H9 (cell line): ENCODE data around the gene SNUPN. TPM values are rescaled to one million over a fixed set of nuclear protein-coding genes. Genes with fewer than 3 reads are reported as not detected.

Experiments
- DNase-seq: peaks from one replicate; pipeline ENCODE4 v3.0.0-alpha.2; 2017
- H2AFZ ChIP-seq: one replicate; pipeline ENCODE4 v1.6.1; 2013; ENCODE audit warnings: mild to moderate bottlenecking, low read length, control low read depth, moderate library complexity
- H2AK5ac ChIP-seq: 2 replicates; pipeline ENCODE4 v1.6.1; 2013; ENCODE audit warnings: low read length, control low read depth, mixed read lengths; ENCODE audit not compliant: insufficient read length
- H2BK120ac ChIP-seq: one replicate; pipeline ENCODE4 v1.6.1; 2013; ENCODE audit warnings: low read depth, mild to moderate bottlenecking, low read length, control low read depth, inconsistent platforms; ENCODE audit not compliant: poor library complexity, severe bottlenecking
- H2BK12ac ChIP-seq: 2 replicates; pipeline ENCODE4 v1.6.1; 2013; ENCODE audit warnings: low read length, control low read depth, mixed read lengths, low read depth; ENCODE audit not compliant: insufficient read length
- H2BK15ac ChIP-seq: 2 replicates; pipeline ENCODE4 v1.6.1; 2013; ENCODE audit warnings: low read depth, low read length, control low read depth
- H2BK20ac ChIP-seq: one replicate; pipeline ENCODE4 v1.6.1; 2013; ENCODE audit warnings: low read depth, mild to moderate bottlenecking, low read length, control low read depth, inconsistent platforms; ENCODE audit not compliant: poor library complexity, severe bottlenecking
- H2BK5ac ChIP-seq: 2 replicates; pipeline ENCODE4 v1.6.1; 2013; ENCODE audit warnings: low read length, control low read depth, mixed read lengths; ENCODE audit not compliant: insufficient read length
- H3K14ac ChIP-seq: 2 replicates; pipeline ENCODE4 v1.6.1; 2013; ENCODE audit warnings: low read length, control low read depth; ENCODE audit not compliant: insufficient read depth
- H3K18ac ChIP-seq: 2 replicates; pipeline ENCODE4 v1.6.1; 2013; ENCODE audit warnings: low read depth, mild to moderate bottlenecking, mixed read lengths, low read length, control low read depth; ENCODE audit not compliant: insufficient read length
- H3K23ac ChIP-seq: 2 replicates; pipeline ENCODE4 v1.6.1; 2013; ENCODE audit warnings: low read length, control low read depth, mixed read lengths, low read depth; ENCODE audit not compliant: insufficient read length
- H3K23me2 ChIP-seq: 2 replicates; pipeline ENCODE4 v1.6.1; 2013; ENCODE audit warnings: low read depth, mild to moderate bottlenecking, mixed read lengths, low read length, control low read depth; ENCODE audit not compliant: insufficient read length, poor library complexity, severe bottlenecking
- H3K27ac ChIP-seq: 2 replicates; pipeline ENCODE4 v1.5.1; 2013; ENCODE audit warnings: low read length, control low read depth, mixed read lengths, low read depth; ENCODE audit not compliant: insufficient read length
- H3K27me3 ChIP-seq: 2 replicates; pipeline ENCODE4 v1.6.1; 2013; ENCODE audit warnings: low read length, control low read depth, inconsistent platforms; ENCODE audit not compliant: insufficient read depth
- H3K4ac ChIP-seq: 2 replicates; pipeline ENCODE4 v1.6.1; 2013; ENCODE audit warnings: low read depth, mild to moderate bottlenecking, control low read depth, inconsistent platforms, low read length, moderate library complexity
- H3K4me1 ChIP-seq: 2 replicates; pipeline ENCODE4 v1.6.1; 2013; ENCODE audit warnings: low read length, control low read depth, inconsistent platforms; ENCODE audit not compliant: insufficient read depth
- H3K4me2 ChIP-seq: 2 replicates; pipeline ENCODE4 v1.6.1; 2013; ENCODE audit warnings: low read length, control low read depth, mixed read lengths; ENCODE audit not compliant: insufficient read length, insufficient read depth
- H3K56ac ChIP-seq: 2 replicates; pipeline ENCODE4 v1.6.1; 2013; ENCODE audit warnings: low read depth, mild to moderate bottlenecking, mixed read lengths, low read length, control low read depth; ENCODE audit not compliant: insufficient read length
- H3K79me1 ChIP-seq: 2 replicates; pipeline ENCODE4 v1.6.1; 2013; ENCODE audit warnings: low read depth, mild to moderate bottlenecking, moderate library complexity, low read length, control low read depth, inconsistent platforms; ENCODE audit not compliant: insufficient read depth, poor library complexity, severe bottlenecking
- H3K79me2 ChIP-seq: 2 replicates; pipeline ENCODE4 v1.6.1; 2013; ENCODE audit warnings: low read length, control low read depth, inconsistent platforms; ENCODE audit not compliant: insufficient read depth
- H3K9ac ChIP-seq: 2 replicates; pipeline ENCODE4 v1.6.1; 2013; ENCODE audit warnings: low read length, control low read depth, mixed read lengths; ENCODE audit not compliant: insufficient read length; ENCODE audit errors: extremely low read depth
- H3K9me3 ChIP-seq: one replicate; pipeline ENCODE4 v1.6.1; 2013; ENCODE audit warnings: low read depth, low read length, inconsistent platforms; ENCODE audit not compliant: control insufficient read depth
- H3T11ph ChIP-seq: one replicate; pipeline ENCODE4 v1.6.1; 2013; ENCODE audit warnings: mild to moderate bottlenecking, low read length, control low read depth, inconsistent platforms
- H4K20me1 ChIP-seq: one replicate; pipeline ENCODE4 v1.6.1; 2013; ENCODE audit not compliant: control insufficient read depth, insufficient read length, insufficient read depth
- H4K5ac ChIP-seq: 2 replicates; pipeline ENCODE4 v1.6.1; 2013; ENCODE audit warnings: low read depth, mild to moderate bottlenecking, mixed read lengths, low read length, control low read depth; ENCODE audit not compliant: insufficient read length
- H4K8ac ChIP-seq: replicated peaks from 2 replicates; pipeline ENCODE4 v1.6.1; 2013; ENCODE audit warnings: low read length, control low read depth, mixed read lengths, low read depth; ENCODE audit not compliant: insufficient read length
- H4K91ac ChIP-seq: 2 replicates; pipeline ENCODE4 v1.6.1; 2013; ENCODE audit warnings: low read depth, mild to moderate bottlenecking, moderate library complexity, mixed read lengths, low read length, control low read depth; ENCODE audit not compliant: insufficient read length
- H3K27ac Mint-ChIP-seq, 3 experiments: 2 replicates in 2 of 3; 3 replicates in 1 of 3; pipeline ENCODE4 v1.8.0; 2020 to 2021; ENCODE audit warnings: mixed read lengths in 3 of 3, mild to moderate bottlenecking in 1 of 3, moderate library complexity in 1 of 3
- H3K27me3 Mint-ChIP-seq: 2 replicates; pipeline ENCODE4 v1.8.0; 2021; ENCODE audit warnings: low read depth, mild to moderate bottlenecking, moderate library complexity, mixed read lengths
- H3K36me3 Mint-ChIP-seq, 3 experiments: 2 replicates in 2 of 3; 3 replicates in 1 of 3; pipeline ENCODE4 v1.8.0; 2020 to 2021; ENCODE audit warnings: low read depth in 3 of 3, mixed read lengths in 3 of 3; ENCODE audit not compliant: insufficient read depth in 1 of 3
- H3K4me1 Mint-ChIP-seq, 2 experiments: 2 replicates each; pipeline ENCODE4 v1.8.0; 2020; ENCODE audit warnings: mixed read lengths in 2 of 2
- H3K4me3 Mint-ChIP-seq, 2 experiments: 2 replicates in 1 of 2; 3 replicates in 1 of 2; pipeline ENCODE4 v1.8.0; 2020 to 2021; ENCODE audit warnings: mild to moderate bottlenecking in 2 of 2, mixed read lengths in 2 of 2, moderate library complexity in 1 of 2
- H3K9me3 Mint-ChIP-seq, 2 experiments: 2 replicates in 1 of 2; 3 replicates in 1 of 2; pipeline ENCODE4 v1.8.0; 2020; ENCODE audit warnings: mild to moderate bottlenecking in 2 of 2, mixed read lengths in 2 of 2, moderate library complexity in 1 of 2
- CTCF ChIP-seq: fragments of 200-600 bp; sonication (generic); conservative IDR thresholded peaks from 3 replicates; pipeline ENCODE4 v1.8.0; 2021; ENCODE audit warnings: antibody characterized with exemption, mild to moderate bottlenecking
- WGBS: extraction: QIAGEN DNeasy Blood & Tissue Kit; methylation state at CpG from one replicate; pipeline ENCODE4 v1.1.7; 2013; ENCODE audit warnings: missing lambda C conversion rate, low lambda C conversion rate, mixed read lengths; ENCODE audit not compliant: insufficient read length; ENCODE audit errors: extremely low coverage; 5-methylcytosine and 5-hydroxymethylcytosine counted together
- total RNA-seq: library from RNA; stranded (reverse); gene quantifications from 2 replicates; pipeline ENCODE4 v1.2.1, GENCODE V29; 2021

The SNUPN gene
- total RNA-seq, 1 experiment from 2014 or later = 32.7 TPM

GRCh38 chr15:75599401-75599800 is 26.1 kb downstream of the SNUPN start:
- H3K14ac ChIP-seq = no peak overlapping the region
- H3K4me3 Mint-ChIP-seq = no peak overlapping the region
- H3K9me3 ChIP-seq = no peaks in the 10 kb centered on the region
- H3T11ph ChIP-seq = no peak overlapping the region
- no peak overlapping the region for H2AFZ ChIP-seq
- DNase-seq = no peak
- H3K79me1 ChIP-seq = no peaks in the 10 kb centered on the region
- no peak overlapping the region for H4K8ac ChIP-seq
- no peaks in the 10 kb centered on the region for H3K4me1 ChIP-seq
- H3K79me2 ChIP-seq = no peaks in the 10 kb centered on the region
- no peak overlapping the region for H2BK20ac ChIP-seq
- H3K4me1 Mint-ChIP-seq = no peaks in the 10 kb centered on the region
- H3K27ac Mint-ChIP-seq = no peak overlapping the region
- H2BK120ac ChIP-seq = no peak overlapping the region
- H3K4ac ChIP-seq = no peak overlapping the region
- no peak overlapping the region for H3K9ac ChIP-seq
- no peak overlapping the region for H3K4me2 ChIP-seq
- no peak overlapping the region for H2AK5ac ChIP-seq
- H4K5ac ChIP-seq = no peak overlapping the region
- no peak overlapping the region for H3K27ac ChIP-seq
- peaks cover 12 to 59% (median 41%) of the 10 kb centered on the region in 3 experiments; a peak in 5 of 7 replicates for H3K36me3 Mint-ChIP-seq
- no peak overlapping the region for H3K23ac ChIP-seq
- no peak overlapping the region for H2BK15ac ChIP-seq
- no peak for TF ChIP-seq CTCF
- no peak overlapping the region for H3K56ac ChIP-seq
- no CpG with 5 or more reads among the region's 2 CpGs for WGBS
- H3K18ac ChIP-seq = no peak overlapping the region
- H4K91ac ChIP-seq = no peak overlapping the region
- no peak overlapping the region for H2BK12ac ChIP-seq
- no peaks in the 10 kb centered on the region for H3K27me3 ChIP-seq
- H3K27me3 Mint-ChIP-seq = no peaks in the 10 kb centered on the region
- no peaks in the 10 kb centered on the region for H3K9me3 Mint-ChIP-seq
- H2BK5ac ChIP-seq = no peak overlapping the region
- H3K23me2 ChIP-seq = no peaks in the 10 kb centered on the region
- no peaks in the 10 kb centered on the region for H4K20me1 ChIP-seq
